ENCODE measurements around the gene INSIG1.

Gene INSIG1

GRCh38 chr7:155252444-155252887 is 45.2 kb upstream of the INSIG1 start:
- Histone ChIP-seq H3K4me2 (ENCODE audit: insufficient read depth, low read length) (no peak overlapping the region), H3K27ac (ENCODE audit: low read length) (no peak overlapping the region), H3K36me3 (ENCODE audit: insufficient read depth, low read length) (no peaks in the 10 kb centered on the region), H3K9me3 (ENCODE audit: insufficient read depth, low read length, severe bottlenecking) (no peaks in the 10 kb centered on the region), H3K27me3 (ENCODE audit: insufficient read depth, low read length, poor library complexity) (peaks cover 4% of the 10 kb centered on the region), H3K79me2 (ENCODE audit: insufficient read depth, low read length) (no peaks in the 10 kb centered on the region), H2AFZ (ENCODE audit: low read depth, low read length) (no peak overlapping the region), H3K4me3 (ENCODE audit: low read depth in 1 of 2, low read length in 2 of 2) (no peak overlapping the region), H3K4me1 (ENCODE audit: insufficient read depth, low read length) (no peaks in the 10 kb centered on the region), H3K9ac (ENCODE audit: low read depth, low read length) (no peak overlapping the region), H4K20me1 (ENCODE audit: insufficient read depth, low read length) (no peaks in the 10 kb centered on the region)
- TF ChIP-seq CTCF (IDR thresholded peaks at IDR 0.05; ENCODE audit: borderline replicate concordance, extremely low read depth, low read length, poor library complexity, severe bottlenecking), result no peak
- TF ChIP-seq EZH2 (IDR thresholded peaks at IDR 0.05; ENCODE audit: borderline replicate concordance, low read depth, low read length, severe bottlenecking), result no peak
- DNase-seq (no peak), ATAC-seq (ENCODE audit: insufficient read depth, low read depth) (no peak)

GRCh38 chr7:155252892-155253501 is 44.7 kb upstream of the INSIG1 start:
- Histone ChIP-seq H3K4me1 (ENCODE audit: insufficient read depth, low read length) (no peaks in the 10 kb centered on the region), H3K36me3 (ENCODE audit: insufficient read depth, low read length) (no peaks in the 10 kb centered on the region), H3K9ac (ENCODE audit: low read depth, low read length) (no peak overlapping the region), H3K9me3 (ENCODE audit: insufficient read depth, low read length, severe bottlenecking) (no peaks in the 10 kb centered on the region), H3K79me2 (ENCODE audit: insufficient read depth, low read length) (no peaks in the 10 kb centered on the region), H3K4me2 (ENCODE audit: insufficient read depth, low read length) (no peak overlapping the region), H2AFZ (ENCODE audit: low read depth, low read length) (no peak overlapping the region), H3K27me3 (ENCODE audit: insufficient read depth, low read length, poor library complexity) (peaks cover 4% of the 10 kb centered on the region), H3K4me3 (ENCODE audit: low read depth in 1 of 2, low read length in 2 of 2) (no peak overlapping the region), H3K27ac (ENCODE audit: low read length) (no peak overlapping the region), H4K20me1 (ENCODE audit: insufficient read depth, low read length) (no peaks in the 10 kb centered on the region; the same call in 1 of the 2 replicates)
- DNase-seq, result no peak
- TF ChIP-seq CTCF (IDR thresholded peaks at IDR 0.05; ENCODE audit: borderline replicate concordance, extremely low read depth, low read length, poor library complexity, severe bottlenecking), result no peak
- TF ChIP-seq EZH2 (IDR thresholded peaks at IDR 0.05; ENCODE audit: borderline replicate concordance, low read depth, low read length, severe bottlenecking), result no peak
- no peak for ATAC-seq (ENCODE audit: insufficient read depth, low read depth)

GRCh38 chr7:155254018-155254417 is 43.7 kb upstream of the INSIG1 start:
- no peak overlapping the region for H3K9ac ChIP-seq (ENCODE audit: low read depth, low read length)
- no peak for DNase-seq
- no peaks in the 10 kb centered on the region; the same call in 1 of the 2 replicates for H4K20me1 ChIP-seq (ENCODE audit: insufficient read depth, low read length)
- H3K27me3 ChIP-seq (ENCODE audit: insufficient read depth, low read length, poor library complexity), result peaks cover 4% of the 10 kb centered on the region
- no peak overlapping the region for H3K27ac ChIP-seq (ENCODE audit: low read length)
- H2AFZ ChIP-seq (ENCODE audit: low read depth, low read length), result no peak overlapping the region
- no peak for ATAC-seq (ENCODE audit: insufficient read depth, low read depth)
- no peak overlapping the region for H3K4me3 ChIP-seq (ENCODE audit: low read depth in 1 of 2, low read length in 2 of 2)
- no peaks in the 10 kb centered on the region for H3K79me2 ChIP-seq (ENCODE audit: insufficient read depth, low read length)
- TF ChIP-seq EZH2 (IDR thresholded peaks at IDR 0.05; ENCODE audit: borderline replicate concordance, low read depth, low read length, severe bottlenecking) (no peak), CTCF (IDR thresholded peaks at IDR 0.05; ENCODE audit: borderline replicate concordance, extremely low read depth, low read length, poor library complexity, severe bottlenecking) (no peak)
- no peaks in the 10 kb centered on the region for H3K36me3 ChIP-seq (ENCODE audit: insufficient read depth, low read length)
- no peaks in the 10 kb centered on the region for H3K4me1 ChIP-seq (ENCODE audit: insufficient read depth, low read length)
- H3K9me3 ChIP-seq (ENCODE audit: insufficient read depth, low read length, severe bottlenecking), result no peaks in the 10 kb centered on the region
- no peak overlapping the region for H3K4me2 ChIP-seq (ENCODE audit: insufficient read depth, low read length)

Data from DND-41 (cell line).